Vagina (tissue), 2 donors: ENCODE results near the gene SPATA16. TPM values are rescaled to one million over a fixed set of nuclear protein-coding genes. Genes with fewer than 3 reads are reported as not detected.

Source experiments
- DNase-seq, 2 donors: peaks; one replicate each; pipeline ENCODE4 v3.0.0-alpha.2; 2017; ENCODE audit errors: extremely low spot score in 2 of 2
- H3K27ac ChIP-seq: fragments of 200-600 bp; sonication (generic); one replicate; pipeline ENCODE4 v1.5.1; 2019
- H3K27me3 ChIP-seq: fragments of 200-600 bp; sonication (generic); one replicate; pipeline ENCODE4 v1.5.1; 2019
- H3K36me3 ChIP-seq, 2 donors: fragments of 200-600 bp; sonication (generic); one replicate each; pipeline ENCODE4 v1.5.1; 2017 to 2019
- H3K4me1 ChIP-seq: fragments of 200-600 bp; sonication (generic); one replicate; pipeline ENCODE4 v1.5.1; 2019
- H3K4me3 ChIP-seq, 2 donors: fragments of 200-600 bp; sonication (generic); 1 replicate in 1 of 2; 2 replicates in 1 of 2; pipeline ENCODE4 v1.5.1; 2016 to 2019
- H3K9me3 ChIP-seq: fragments of 200-600 bp; sonication (generic); one replicate; pipeline ENCODE4 v1.5.1; 2019
- POLR2A ChIP-seq, 2 donors: fragments of 450-650 bp; IDR thresholded peaks; one replicate each; pipeline ENCODE4 v1.6.1; 2017; ENCODE audit warnings: antibody characterized with exemption in 2 of 2, mild to moderate bottlenecking in 2 of 2, moderate library complexity in 2 of 2
- POLR2AphosphoS5 ChIP-seq, 2 donors: sonication (generic); formaldehyde crosslinking; IDR thresholded peaks; one replicate each; pipeline ENCODE4 v1.9.0; 2017; ENCODE audit warnings: antibody characterized with exemption in 2 of 2, mild to moderate bottlenecking in 2 of 2, low read depth in 1 of 2; ENCODE audit not compliant: insufficient read depth in 1 of 2
- intact Hi-C: fragments of 100-400 bp; cut with DNase I; formaldehyde crosslinking; loops from one replicate; pipeline ENCODE4 v1.15.1; 2023
- total RNA-seq: library from RNA; depleted of rRNA; stranded (reverse); fragments of >200 nt; gene quantifications from one replicate; pipeline ENCODE4 v1.2.3, GENCODE V29; 2016
- TF ChIP-seq, protein P1 (sequence below), 3 experiments: fragments of 450-650 bp in 2 of 3; fragments of 200-600 bp in 1 of 3; sonication (generic) in 1 of 3; IDR thresholded peaks; one replicate each; pipeline ENCODE4 v1.5.1; 2017 to 2019; ENCODE audit warnings: antibody characterized with exemption in 3 of 3, mild to moderate bottlenecking in 2 of 3, moderate library complexity in 2 of 3

SPATA16 gene
- total RNA-seq, 1 donor from 2014 or later = not detected

DNA sequence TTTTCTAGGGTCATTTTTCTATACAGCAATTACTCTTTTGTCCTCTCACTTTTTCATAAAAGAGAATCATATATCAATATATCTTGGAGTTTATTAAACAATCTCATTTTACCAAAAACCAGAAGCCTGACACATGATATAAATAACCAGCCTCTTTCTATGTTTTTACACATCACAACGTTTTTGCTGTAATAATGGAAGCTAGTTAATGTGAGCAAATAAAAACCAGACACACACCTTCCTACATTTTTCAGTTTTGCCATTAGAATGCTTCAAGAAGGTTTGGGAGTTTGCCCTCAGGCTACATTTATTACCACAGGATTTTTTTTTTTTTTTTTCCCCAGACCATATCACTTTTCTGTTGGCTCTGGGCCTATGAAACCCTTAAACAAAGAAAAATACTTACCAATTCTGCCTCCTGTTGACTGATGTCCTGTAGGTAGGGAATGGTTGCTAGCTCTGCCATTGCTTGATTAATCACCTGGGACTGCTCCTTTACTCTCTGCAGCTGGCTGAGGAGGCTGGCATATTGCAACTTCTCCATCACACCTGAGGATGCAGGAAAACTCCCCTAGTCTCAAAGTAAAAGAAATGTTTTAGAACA is 225.0 kb downstream of the SPATA16 start:
- H3K4me1 ChIP-seq = no peaks in the 10 kb centered on the region
- no peak overlapping the region for H3K27ac ChIP-seq
- DNase-seq = no peak
- H3K9me3 ChIP-seq = no peaks in the 10 kb centered on the region
- no peaks in the 10 kb centered on the region for H3K27me3 ChIP-seq
- TF ChIP-seq, protein P1, sequence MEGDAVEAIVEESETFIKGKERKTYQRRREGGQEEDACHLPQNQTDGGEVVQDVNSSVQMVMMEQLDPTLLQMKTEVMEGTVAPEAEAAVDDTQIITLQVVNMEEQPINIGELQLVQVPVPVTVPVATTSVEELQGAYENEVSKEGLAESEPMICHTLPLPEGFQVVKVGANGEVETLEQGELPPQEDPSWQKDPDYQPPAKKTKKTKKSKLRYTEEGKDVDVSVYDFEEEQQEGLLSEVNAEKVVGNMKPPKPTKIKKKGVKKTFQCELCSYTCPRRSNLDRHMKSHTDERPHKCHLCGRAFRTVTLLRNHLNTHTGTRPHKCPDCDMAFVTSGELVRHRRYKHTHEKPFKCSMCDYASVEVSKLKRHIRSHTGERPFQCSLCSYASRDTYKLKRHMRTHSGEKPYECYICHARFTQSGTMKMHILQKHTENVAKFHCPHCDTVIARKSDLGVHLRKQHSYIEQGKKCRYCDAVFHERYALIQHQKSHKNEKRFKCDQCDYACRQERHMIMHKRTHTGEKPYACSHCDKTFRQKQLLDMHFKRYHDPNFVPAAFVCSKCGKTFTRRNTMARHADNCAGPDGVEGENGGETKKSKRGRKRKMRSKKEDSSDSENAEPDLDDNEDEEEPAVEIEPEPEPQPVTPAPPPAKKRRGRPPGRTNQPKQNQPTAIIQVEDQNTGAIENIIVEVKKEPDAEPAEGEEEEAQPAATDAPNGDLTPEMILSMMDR (IDR thresholded peaks at IDR 0.05) = no peak
- TF ChIP-seq POLR2AphosphoS5 (IDR thresholded peaks at IDR 0.05; ENCODE audit: insufficient read depth in 1 of 2, low read depth in 1 of 2) = no peak
- no peak for TF ChIP-seq POLR2A (IDR thresholded peaks at IDR 0.05)
- H3K4me3 ChIP-seq = no peak overlapping the region
- H3K36me3 ChIP-seq = no peaks in the 10 kb centered on the region
- intact Hi-C loops = no loop called here

DNA sequence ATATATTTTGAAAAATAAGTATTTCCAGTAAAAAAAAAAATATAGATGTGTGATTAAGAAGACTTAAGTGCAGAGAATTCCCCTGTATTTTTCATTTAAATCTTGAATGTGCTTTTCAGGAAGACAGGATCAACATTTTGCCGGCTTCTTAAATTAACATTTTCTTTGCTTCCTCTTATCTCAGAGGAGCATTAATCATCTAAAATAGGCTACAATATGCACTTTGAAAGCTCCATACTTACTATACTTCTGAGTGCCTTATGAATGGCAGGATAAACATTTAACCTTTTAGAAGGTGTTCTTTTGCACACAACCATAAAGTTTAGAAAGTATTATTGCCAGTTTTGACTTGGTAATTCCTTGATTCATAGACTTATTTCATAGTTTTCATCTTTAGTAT is 226.2 kb downstream of the SPATA16 start:
- H3K4me3 ChIP-seq = no peak overlapping the region
- no peak overlapping the region for H3K27ac ChIP-seq
- TF ChIP-seq POLR2AphosphoS5 (IDR thresholded peaks at IDR 0.05; ENCODE audit: insufficient read depth in 1 of 2, low read depth in 1 of 2) (no peak), POLR2A (IDR thresholded peaks at IDR 0.05) (no peak)
- TF ChIP-seq, protein P1 (IDR thresholded peaks at IDR 0.05) = no peak
- H3K4me1 ChIP-seq = no peaks in the 10 kb centered on the region
- no peaks in the 10 kb centered on the region for H3K9me3 ChIP-seq
- intact Hi-C loops = no loop called here
- no peaks in the 10 kb centered on the region for H3K36me3 ChIP-seq
- no peaks in the 10 kb centered on the region for H3K27me3 ChIP-seq
- no peak for DNase-seq

DNA sequence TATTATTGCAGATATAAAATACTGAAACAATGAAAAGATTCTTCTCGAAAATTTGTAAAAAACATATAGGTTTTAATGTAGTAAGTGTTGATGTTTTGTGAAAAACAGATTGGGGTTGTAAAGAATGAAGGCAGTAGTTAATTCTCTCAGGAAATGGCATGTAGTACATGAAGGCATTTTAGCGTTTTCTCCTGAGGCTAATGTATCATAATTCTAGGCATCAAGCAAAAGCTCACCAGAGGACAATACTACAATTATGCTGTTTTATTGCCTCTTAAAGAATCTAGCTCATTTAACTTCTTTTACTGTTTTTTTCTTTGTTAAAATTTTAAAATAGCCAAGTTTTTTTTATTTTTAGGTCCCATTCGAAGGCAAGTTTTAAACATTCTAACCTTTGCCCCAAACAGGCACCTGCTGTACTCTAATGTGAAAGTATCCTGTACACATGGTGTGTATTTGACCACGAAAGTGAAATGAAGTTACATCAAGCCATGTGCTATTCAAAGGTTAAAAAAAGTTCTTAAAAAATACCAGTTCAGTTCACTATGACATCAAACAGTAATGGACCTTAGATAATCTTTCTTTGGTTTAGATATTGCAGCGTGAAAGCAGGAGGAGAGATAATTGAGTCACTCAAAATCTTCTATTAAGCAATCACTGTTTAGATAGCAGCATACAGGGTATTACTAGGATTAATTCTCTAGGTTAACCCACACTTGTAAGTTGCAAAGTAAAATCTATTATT is 227.0 kb downstream of the SPATA16 start:
- Histone ChIP-seq H3K4me3 (no peak overlapping the region), H3K27me3 (no peaks in the 10 kb centered on the region), H3K36me3 (no peaks in the 10 kb centered on the region), H3K4me1 (no peaks in the 10 kb centered on the region), H3K9me3 (no peaks in the 10 kb centered on the region), H3K27ac (no peak overlapping the region)
- no peak for DNase-seq
- intact Hi-C loops = no loop called here
- TF ChIP-seq POLR2AphosphoS5 (IDR thresholded peaks at IDR 0.05; ENCODE audit: insufficient read depth in 1 of 2, low read depth in 1 of 2) (no peak), POLR2A (IDR thresholded peaks at IDR 0.05) (no peak)

DNA sequence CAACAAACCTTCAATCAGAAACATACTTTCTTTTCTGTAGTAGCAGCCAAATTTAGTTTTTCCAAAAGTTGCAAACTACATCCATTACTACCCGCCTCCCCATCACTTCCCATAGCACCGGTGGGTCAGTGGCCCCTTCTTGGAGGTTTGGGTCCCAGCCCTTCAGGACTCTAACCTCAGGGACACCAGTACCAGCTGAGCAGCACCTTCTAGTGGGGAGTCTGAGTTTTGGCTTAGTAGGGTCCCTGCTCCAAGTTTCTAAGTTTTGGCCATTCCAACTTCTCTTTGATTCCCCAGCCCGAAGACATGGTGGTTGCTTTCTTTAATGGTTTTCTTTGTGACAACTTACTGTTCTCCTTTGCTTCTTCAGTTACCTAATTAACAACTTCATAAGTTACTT is 229.9 kb downstream of the SPATA16 start:
- TF ChIP-seq, protein P1 (IDR thresholded peaks at IDR 0.05) = no peak
- TF ChIP-seq POLR2AphosphoS5 (IDR thresholded peaks at IDR 0.05; ENCODE audit: insufficient read depth in 1 of 2, low read depth in 1 of 2) = no peak
- no peak for TF ChIP-seq POLR2A (IDR thresholded peaks at IDR 0.05)
- no peak for DNase-seq
- Histone ChIP-seq H3K9me3 (no peaks in the 10 kb centered on the region), H3K27ac (no peak overlapping the region), H3K4me3 (no peak overlapping the region), H3K27me3 (no peaks in the 10 kb centered on the region), H3K36me3 (no peaks in the 10 kb centered on the region), H3K4me1 (no peaks in the 10 kb centered on the region)
- intact Hi-C loops = no loop called here

DNA sequence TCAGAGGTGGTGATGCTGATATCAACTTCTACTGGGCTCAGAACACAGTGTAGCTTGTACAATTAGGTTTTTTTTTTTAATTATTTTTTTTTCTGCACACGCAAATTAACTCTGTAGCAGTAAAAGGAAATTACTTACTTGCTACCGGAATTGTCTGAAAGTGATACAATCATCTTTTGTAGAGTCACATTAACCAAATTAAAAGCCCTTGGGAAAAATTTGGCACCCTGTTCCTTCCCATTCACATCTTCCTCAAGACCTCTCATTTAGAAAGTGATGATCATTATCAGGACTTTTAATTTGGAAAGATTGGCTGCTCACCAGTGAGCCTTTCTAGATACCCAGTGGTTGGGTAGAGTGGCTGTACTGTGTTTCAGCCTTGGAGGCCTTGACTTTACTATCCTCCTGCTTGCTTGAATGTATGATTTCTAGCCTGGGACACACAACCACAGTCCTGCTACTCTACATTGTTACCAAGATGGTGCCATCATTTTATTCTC is 232.2 kb downstream of the SPATA16 start:
- no peaks in the 10 kb centered on the region for H3K9me3 ChIP-seq
- no peak for DNase-seq
- H3K27ac ChIP-seq = no peak overlapping the region
- TF ChIP-seq, protein P1 (IDR thresholded peaks at IDR 0.05) = no peak
- TF ChIP-seq POLR2AphosphoS5 (IDR thresholded peaks at IDR 0.05; ENCODE audit: insufficient read depth in 1 of 2, low read depth in 1 of 2) (no peak), POLR2A (IDR thresholded peaks at IDR 0.05) (no peak)
- no peaks in the 10 kb centered on the region for H3K27me3 ChIP-seq
- H3K4me3 ChIP-seq = no peak overlapping the region
- intact Hi-C loops = no loop called here
- no peaks in the 10 kb centered on the region for H3K4me1 ChIP-seq
- H3K36me3 ChIP-seq = no peaks in the 10 kb centered on the region
